HG03558 (cell line): ENCODE measurements around the gene CHI3L2.

Source experiments
- ATAC-seq: cut with Tn5 transposase; IDR thresholded peaks from one replicate; pipeline ENCODE4 v1.9.1; 2021; ENCODE audit warnings: moderate number of reproducible peaks; ENCODE audit not compliant: unreplicated experiment; ENCODE audit errors: extremely low read depth

Gene CHI3L2, protein sequence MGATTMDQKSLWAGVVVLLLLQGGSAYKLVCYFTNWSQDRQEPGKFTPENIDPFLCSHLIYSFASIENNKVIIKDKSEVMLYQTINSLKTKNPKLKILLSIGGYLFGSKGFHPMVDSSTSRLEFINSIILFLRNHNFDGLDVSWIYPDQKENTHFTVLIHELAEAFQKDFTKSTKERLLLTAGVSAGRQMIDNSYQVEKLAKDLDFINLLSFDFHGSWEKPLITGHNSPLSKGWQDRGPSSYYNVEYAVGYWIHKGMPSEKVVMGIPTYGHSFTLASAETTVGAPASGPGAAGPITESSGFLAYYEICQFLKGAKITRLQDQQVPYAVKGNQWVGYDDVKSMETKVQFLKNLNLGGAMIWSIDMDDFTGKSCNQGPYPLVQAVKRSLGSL

DNA sequence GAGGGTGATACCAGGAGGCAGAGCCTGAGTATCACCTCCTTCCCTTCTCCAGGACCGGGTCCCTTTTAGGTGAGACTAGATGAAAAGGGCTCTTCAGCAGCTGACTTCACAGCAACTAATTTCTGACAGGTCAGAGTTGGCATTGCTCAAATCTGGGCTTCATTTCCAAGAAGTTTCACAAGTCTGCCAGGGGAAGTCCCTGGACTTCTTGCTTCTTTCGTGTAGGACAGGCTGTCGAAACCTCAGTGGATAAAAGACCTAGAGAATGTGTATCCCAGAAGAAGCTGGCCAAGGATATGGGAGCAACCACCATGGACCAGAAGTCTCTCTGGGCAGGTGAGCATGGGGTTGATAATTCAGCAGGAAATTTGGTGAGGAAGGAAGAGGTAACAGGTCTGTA, at the start of gene CHI3L2:
Gene CHI3L2 (plus strand): TSS at position 280 of the 400 bp plus-strand sequence. CDS start 17 bp downstream, at position 297.
- no peak for ATAC-seq

DNA sequence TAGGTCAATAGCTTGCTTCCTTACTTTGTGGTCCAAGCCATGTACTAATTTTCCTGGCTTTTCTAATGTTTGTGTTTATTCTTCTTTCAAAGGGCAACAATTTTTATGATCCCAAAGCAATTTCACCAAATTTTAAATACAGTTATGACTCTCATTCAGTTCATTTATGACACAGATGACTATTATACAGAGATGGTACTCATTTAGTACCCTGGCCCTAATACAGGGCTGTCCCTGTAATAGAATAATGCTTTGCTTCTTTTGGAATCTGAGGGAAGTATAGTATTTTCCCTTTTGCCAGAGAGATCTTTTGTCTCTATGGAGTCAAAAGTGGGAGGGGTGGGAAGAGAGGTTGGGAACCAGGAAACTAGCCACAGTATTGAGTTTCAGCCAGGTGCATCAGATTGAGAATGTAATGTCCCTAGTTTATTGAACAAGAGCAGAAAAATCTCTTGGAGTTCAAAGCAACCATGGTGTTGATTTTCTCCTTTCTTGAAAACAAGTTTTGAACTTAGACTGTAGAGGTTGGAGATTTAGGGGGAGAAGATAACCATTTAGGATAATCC, 47.5 kb upstream of the CHI3L2 start:
- ATAC-seq, result no peak

DNA sequence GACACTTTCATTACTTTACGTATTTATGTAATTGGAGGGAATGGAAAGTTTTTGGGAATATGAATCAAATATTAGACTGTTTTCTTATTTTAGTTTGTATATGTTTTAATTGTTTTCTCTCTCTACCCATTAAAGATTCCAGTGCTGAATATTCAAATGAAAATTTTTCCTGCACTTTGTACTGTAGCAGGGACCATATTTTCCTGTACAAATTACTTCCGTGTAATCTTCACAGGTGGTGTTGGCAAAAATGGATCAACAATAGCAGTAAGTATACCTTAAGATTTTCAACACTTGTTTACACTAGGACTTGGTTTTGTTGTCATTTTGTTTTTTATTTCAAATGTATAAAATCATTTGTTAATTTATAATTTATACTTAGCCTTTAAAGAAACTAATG, 45.5 kb upstream of the CHI3L2 start:
- ATAC-seq, result no peak

DNA sequence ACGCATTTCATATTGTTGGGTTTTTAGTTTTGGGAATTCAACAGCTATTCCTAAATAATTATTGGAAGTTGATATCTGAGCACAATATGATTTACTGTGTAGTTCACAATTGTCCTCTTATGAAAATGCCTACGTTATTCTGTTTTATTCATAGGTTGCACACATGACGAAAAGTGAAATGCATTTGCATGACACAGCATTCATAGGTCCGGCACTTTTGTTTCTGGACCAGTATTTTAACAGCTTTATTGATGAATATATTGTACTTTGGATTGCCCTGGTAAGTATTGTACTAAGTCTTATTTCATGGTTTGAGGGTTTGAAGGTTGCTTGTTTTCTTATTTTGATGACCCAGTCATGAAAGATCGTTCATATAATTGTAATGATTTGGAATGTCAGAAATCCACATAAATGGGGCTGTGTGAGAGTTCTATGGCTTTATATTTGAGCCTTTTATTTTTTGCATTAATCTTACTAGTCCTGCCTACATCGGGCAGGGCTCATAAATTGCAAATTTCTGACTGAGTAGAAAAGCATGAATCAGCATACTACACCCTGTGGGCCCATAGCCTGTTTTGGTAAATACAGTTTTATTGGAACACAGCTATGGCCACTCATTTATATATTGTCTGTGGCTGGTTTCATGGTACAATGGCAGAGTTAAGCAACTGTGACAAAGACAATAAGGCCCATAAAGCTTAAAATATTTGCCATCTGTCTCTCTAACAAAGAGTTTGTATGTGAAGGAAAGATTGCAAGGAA, 44.0 kb upstream of the CHI3L2 start:
- no peak for ATAC-seq

DNA sequence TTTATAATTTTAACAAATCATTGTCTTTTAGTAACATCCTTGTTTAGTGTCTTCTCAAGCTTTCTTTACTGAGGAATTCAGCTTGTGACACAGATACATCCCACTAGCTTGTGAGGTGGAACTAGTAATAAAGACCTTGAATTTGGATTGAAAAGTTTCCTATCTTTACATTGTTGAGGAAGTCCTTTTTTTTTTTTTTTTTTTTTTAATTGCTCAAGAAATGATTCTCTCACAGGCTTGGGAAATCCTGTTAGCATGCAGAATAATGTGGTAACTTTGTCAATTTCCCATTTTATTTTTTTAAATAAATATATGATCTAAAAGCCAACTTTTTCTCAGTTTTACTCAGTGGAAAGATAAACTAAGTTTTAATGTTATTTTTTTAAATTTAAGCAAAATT, 42.9 kb upstream of the CHI3L2 start:
- ATAC-seq, result no peak

DNA sequence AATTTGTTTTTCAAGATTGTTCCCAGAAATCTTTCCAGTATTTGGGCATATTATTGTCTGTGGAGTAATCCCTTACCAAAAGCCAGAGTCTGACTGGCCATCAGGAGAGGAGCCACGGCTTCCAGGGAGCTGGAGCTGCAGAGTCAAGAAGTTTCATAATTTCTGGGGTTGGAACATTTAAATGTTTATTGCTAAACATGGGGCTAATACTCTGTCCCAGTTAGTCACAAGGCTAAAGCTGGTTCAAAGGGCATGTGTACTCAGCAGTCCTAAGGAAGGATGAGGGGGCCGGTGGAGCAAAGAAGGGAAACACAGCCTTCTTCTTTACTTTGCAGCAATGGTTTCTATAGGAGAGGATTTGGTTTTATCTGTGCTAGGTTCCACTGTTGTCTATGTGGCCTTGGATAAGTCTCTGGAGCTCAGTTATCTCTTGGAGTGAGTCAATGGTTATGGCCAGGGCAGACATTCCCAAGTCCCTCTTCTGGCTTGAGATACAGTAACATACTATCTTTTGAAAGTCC, 36.5 kb upstream of the CHI3L2 start:
- ATAC-seq, result no peak

DNA sequence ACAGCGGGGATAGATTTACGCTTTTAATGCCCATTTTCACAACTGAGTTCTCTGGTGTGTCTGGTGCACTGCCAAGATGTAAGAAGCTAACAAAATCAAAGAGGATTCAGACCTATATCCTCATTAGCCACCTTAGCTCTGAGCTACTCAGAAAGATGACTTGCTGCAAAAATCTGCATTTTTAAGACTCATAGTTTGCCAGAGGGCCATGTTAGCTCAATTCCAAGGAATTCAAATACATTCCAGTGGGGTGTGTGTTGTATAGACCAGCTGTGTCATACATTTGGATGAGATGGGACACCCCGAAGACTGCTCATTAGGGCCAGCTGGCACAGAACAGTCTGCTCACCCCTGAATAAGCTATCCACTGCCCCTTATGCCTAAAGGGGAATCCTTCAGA, 36.0 kb upstream of the CHI3L2 start:
- no peak for ATAC-seq

DNA sequence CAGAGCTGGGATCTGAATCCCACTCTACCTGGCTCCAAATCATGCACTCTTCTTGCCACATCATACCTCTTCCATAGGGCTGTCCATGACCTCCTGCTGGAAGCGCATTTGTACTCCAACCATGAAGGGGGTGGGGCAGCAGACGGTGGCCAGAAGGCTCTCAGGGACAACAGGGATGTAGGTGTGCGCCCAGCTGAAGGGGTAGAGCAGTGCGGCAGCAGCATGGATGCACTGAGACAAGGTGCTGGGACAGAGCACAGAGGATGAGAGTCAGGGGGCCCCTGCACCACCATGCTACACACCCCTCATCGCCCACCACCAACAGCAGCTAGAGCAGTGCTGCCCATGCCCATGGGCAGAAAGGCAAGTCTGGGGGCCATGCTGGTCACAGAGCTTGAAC, 35.4 kb upstream of the CHI3L2 start:
- ATAC-seq, result no peak

DNA sequence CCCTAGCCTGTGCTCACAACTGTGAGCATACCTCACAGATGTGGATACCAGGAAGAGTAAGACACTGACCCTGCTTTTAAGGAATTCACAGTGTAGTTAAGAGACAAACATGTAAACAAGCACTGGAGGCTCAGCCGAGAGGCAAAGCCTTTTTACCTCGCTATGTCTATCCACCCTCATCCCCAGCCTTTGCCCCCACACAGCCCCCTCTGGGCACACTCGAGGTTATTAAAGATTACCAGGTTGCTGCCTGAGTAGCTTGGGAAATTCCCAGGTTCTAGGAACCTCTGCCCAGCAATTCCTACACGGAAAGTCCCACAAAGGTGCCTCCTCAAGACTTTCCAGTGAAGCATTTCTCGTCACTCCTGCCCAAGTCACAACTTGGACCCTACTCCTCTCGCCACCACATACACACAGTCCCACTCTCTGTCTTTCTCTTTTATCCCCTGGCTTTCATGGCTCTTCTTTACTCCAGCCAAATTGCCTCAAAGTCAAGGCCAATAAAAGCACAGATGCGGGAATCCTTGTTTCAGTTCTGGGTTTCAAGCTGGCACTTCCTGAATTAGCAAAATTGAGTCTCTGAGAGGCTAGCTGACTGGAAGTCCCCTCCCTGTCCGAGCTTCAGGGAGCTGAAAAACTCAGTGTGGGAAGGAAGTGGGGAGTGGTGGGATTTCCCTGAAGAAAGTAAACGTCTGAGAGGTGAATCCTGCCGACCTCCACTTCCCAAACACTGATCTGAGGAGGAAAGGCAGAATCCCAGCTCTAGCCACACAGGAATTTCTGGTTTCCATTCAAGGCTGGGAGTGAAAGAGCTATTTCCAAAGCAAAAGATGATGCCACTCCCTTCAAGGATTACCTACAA, 34.6 kb upstream of the CHI3L2 start:
- ATAC-seq, result no peak

DNA sequence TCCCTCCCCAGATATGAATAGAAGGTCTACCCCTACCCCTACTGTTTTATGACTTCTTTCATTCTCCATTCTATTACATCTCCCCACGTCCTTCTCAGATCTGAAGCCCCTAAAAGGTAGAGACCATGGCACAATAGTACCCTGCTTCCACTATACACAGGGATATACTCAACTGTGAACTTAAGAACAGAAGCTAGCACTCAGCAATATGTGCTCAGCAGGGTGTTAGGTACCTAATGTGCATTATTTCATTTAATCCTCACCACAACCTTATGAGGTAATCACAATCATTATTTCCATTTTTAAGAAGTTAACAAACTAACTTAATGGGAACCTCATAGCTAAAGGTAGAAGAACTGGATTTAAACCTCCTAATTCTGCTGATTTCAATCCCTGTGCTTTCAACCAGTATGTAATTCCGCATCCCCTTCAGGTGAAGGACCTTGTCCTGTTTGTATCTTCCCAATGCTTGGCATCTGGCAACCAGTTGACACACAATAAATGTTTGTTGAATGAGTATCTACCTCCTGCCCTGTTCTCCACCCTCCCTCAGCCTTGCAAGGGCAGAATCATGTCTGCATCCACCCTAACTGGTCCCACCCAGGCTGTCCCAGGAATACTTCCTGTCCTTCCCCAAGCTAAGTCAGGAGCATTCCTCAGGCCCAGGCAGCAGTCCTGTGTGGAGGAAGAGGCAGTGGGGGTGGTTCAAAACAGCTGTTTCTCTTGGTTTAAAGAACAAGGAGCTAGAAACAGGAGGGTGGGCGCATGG, 33.6 kb upstream of the CHI3L2 start:
- ATAC-seq, result no peak

DNA sequence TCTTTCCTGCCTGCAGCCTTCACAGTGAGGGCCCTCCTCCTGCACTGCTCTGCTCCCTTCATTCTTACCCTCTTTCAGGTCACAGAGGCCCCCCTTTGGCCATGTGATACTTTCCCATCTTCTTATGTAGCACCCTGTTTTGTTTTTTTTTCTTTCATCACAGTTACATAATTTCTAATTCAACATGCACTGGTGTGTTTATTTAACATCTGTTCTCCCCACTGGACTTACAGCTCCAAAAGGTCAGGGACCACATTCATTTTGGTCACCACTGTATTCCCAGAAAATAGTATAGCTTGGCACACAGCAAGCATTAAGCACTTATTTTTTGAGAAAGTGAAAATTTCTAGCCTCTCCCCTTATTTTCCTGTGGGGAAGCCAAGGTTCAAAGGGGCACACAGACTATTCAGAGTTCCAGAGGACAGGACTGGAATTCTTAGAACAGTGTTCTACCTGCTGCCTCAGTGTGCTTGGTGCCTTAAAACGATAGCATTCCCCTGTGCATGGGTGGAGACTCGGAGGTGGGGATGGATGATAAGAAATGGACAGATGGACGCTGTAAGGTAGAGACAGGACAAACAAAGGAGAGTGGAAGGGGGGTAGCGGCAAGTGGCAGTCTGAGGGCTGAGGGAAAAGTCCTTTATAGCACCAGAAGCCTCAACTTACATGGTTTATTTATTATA, 32.4 kb upstream of the CHI3L2 start:
- ATAC-seq, result no peak

DNA sequence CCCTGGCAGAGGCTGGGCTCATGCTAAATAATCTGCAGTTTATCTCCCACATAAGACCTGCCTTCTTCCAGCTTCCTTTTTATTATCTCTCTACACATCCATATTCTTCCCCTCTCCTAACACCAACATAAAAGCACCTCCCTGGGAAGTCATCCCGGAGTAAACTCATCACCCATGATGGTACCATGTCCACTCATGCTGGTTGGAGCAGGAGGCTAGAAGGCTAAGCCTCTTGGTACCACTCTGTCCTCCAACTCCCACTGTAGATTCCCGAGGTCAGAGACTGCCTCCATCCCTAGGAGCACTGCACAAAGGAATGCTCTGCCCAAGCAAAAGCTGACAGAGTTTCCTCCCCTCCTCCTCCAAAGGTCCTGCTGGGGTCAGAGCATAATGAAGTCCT, 31.3 kb upstream of the CHI3L2 start:
- ATAC-seq, result no peak

DNA sequence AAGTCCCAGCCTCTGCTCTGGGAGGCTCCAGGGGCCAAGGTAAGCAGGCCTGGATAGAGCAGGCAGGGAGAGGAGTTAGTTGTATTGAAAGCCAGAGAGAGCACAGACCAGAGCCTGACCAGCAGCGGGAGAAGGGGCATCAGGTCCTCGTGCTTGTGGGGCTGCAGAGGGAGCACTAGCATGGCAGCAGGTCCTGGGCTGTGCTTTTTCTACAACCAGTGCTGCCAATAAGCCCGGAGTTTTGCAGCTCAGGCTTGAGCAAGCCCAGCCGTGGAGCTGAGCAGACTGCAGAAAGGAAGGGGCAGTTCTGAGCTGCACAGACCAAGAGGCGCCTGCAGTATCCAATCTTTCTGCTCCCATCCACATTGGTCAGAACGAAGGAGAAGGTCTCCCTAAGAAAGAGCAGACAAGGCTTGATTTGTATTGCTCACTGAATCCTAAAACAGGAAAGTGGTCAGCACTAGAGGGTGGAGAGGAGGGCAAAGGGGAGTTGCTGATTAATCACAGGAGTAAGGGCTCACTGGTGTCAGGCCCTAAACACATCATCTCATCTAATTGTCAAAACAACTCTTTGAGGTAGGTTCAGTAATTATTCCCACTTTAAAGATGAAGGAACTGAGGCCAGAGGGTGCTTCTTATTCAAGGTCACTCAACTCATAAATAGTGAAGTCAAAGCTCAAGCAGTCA, 29.8 kb upstream of the CHI3L2 start:
- ATAC-seq, result no peak

DNA sequence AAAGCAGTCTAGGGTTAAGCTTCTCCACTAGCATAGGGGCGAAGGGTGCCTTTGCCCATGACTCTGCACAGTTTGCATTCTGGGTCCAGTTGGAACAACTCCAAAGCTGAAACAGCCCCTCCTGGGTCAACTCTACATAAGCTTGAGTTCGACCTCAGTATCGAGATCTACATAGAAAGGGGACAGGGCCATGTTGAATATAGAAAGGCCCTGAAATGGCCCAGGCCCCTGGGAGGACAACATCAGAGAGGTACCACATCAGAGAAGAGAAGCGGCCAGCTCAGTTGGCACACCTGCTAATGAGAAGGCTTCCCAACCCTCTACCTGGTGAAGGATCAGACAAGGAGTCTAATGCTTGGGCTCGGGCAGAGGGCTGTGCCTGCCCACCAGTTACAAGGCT, 28.7 kb upstream of the CHI3L2 start:
- no peak for ATAC-seq

DNA sequence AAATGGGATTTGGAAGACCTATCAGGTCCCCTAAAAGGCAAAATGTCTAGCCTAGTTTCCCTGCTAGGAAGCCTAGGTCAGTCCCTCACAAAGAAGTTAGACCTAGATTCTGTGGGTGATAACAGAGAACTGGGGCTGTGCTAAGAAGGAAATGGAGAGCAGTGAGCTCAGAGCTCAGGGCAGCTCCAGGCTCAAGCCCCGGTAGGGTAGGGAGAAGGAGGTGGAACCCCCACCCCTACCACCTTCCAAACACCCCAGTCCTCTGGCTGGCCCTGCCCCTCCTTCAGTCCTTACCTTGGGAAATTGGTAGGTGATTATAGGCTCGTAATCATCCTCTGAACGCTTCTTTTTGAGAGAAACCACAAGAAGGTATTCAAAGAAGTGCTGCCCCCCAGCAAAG, 28.2 kb upstream of the CHI3L2 start:
- no peak for ATAC-seq

DNA sequence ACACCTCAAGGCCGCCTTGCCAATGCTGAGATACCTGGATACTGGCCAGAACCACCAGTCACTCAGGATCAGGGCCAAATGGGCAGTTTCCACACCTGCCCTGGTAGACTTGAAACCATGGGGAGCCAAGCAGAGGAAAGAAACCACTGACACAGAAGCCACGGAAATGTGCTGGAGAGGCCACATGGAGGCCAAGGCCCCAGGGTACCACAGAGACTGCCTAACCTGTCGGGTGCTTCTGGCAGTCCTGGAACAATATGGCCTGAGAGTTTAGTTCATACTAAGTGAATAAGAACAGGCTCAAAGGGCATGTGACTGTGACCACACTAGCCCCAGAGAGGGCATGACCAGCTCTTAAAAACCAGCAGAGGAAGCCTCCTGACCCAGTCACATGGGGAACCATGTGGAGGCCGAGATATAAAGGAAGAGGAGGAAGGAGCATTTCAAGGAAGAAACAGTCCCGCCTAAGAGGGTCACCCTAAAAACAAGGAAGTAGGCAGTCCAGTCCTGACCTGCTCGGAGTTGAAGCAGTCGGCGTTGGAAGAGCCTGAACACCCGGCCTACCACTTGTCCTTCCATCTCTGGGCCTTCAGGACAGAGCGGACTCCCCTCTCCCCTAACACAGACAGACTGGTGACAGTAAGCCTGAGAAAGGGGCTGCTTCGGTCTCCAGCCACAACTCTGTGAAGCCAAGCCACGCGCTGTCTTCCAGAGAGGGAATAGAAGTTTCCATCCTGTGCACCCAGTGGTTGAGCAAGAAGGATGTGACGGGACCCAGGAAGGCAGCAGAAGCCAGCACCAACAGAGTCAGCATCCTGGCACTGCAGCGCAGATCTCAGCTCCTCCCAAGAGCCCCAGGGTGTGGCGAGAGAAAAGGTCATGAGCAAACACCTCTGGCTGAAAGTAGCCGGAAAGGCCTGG, 27.4 kb upstream of the CHI3L2 start, which contains the start of gene DENND2D:
Gene DENND2D (minus strand): TSS at position 766 of the 921 bp plus-strand sequence. CDS start 187 bp downstream, at position 579.
- ATAC-seq, result no peak

DNA sequence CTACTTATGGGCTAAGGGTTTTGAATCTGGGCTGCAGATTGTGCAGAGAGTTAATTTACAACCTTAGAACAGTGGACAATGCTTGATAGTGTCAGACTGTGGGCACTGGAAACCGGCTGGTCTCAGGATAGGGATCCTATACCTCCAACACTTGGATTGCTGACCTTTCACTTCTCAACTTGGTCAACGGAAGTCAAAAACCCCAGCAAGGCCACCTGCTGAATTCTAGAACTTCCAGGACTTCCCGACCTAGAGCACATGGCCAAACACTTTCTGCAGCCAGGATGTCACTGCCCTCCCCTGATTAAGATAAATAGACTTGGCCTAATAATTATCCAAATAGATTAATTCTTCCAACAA, 26.7 kb upstream of the CHI3L2 start:
- no peak for ATAC-seq
